Neuronal stem cell (in vitro differentiated cells): ENCODE measurements around the gene CUBN.

Experiments used
- DNase-seq: peaks from one replicate; pipeline ENCODE4 v3.0.0-alpha.2; 2013; ENCODE audit warnings: low spot score
- H2AFZ ChIP-seq: one replicate; pipeline ENCODE4 v1.6.1; 2013; ENCODE audit warnings: mild to moderate bottlenecking, low read length, inconsistent platforms
- H2AK5ac ChIP-seq: 2 replicates; pipeline ENCODE4 v1.6.1; 2013; ENCODE audit warnings: low read depth, mild to moderate bottlenecking, inconsistent platforms, low read length, moderate library complexity, mixed read lengths
- H2BK120ac ChIP-seq: 2 replicates; pipeline ENCODE4 v1.6.1; 2013; ENCODE audit warnings: low read depth, mild to moderate bottlenecking, inconsistent platforms, low read length, moderate library complexity, mixed read lengths
- H2BK12ac ChIP-seq: one replicate; pipeline ENCODE4 v1.6.1; 2013; ENCODE audit warnings: low read length, inconsistent platforms
- H2BK15ac ChIP-seq: 2 replicates; pipeline ENCODE4 v1.6.1; 2013; ENCODE audit warnings: mild to moderate bottlenecking, low read length, inconsistent platforms, mixed read lengths
- H2BK5ac ChIP-seq: one replicate; pipeline ENCODE4 v1.6.1; 2013; ENCODE audit warnings: inconsistent platforms, mild to moderate bottlenecking, low read length, moderate library complexity
- H3K14ac ChIP-seq: one replicate; pipeline ENCODE4 v1.6.1; 2013; ENCODE audit warnings: low read length, inconsistent platforms
- H3K18ac ChIP-seq: 2 replicates; pipeline ENCODE4 v1.6.1; 2013; ENCODE audit warnings: low read length, inconsistent platforms
- H3K23ac ChIP-seq: 2 replicates; pipeline ENCODE4 v1.6.1; 2013; ENCODE audit warnings: low read depth, mild to moderate bottlenecking, mixed read lengths, low read length, inconsistent platforms; ENCODE audit not compliant: poor library complexity
- H3K27ac ChIP-seq: replicated peaks from 3 replicates; pipeline ENCODE4 v1.5.1; 2013; ENCODE audit warnings: low read length, inconsistent platforms
- H3K27me3 ChIP-seq, 3 experiments: 2 replicates each; pipeline ENCODE4 v1.6.1; 2013; ENCODE audit warnings: low read length in 3 of 3, mild to moderate bottlenecking in 2 of 3, inconsistent platforms in 1 of 3, low read depth in 1 of 3, mixed read lengths in 1 of 3, moderate library complexity in 1 of 3; ENCODE audit not compliant: control insufficient read depth in 3 of 3, insufficient read depth in 3 of 3
- H3K36me3 ChIP-seq, 2 donors: replicated peaks in 1 of 2; 2 replicates each; pipeline ENCODE4 v1.6.1; 2013; ENCODE audit warnings: low read length in 2 of 2; ENCODE audit not compliant: control insufficient read depth in 2 of 2, insufficient read depth in 2 of 2
- H3K4ac ChIP-seq: 2 replicates; pipeline ENCODE4 v1.6.1; 2013; ENCODE audit warnings: inconsistent platforms, mild to moderate bottlenecking, low read length, moderate library complexity
- H3K4me1 ChIP-seq, 2 donors: 1 replicate in 1 of 2; 2 replicates in 1 of 2; pipeline ENCODE4 v1.6.1; 2013; ENCODE audit warnings: low read length in 2 of 2, low read depth in 1 of 2; ENCODE audit not compliant: control insufficient read depth in 2 of 2, insufficient read depth in 1 of 2
- H3K4me2 ChIP-seq: one replicate; pipeline ENCODE4 v1.6.1; 2013; ENCODE audit warnings: mild to moderate bottlenecking, low read length, inconsistent platforms; ENCODE audit not compliant: insufficient read depth, poor library complexity, severe bottlenecking
- H3K4me3 ChIP-seq, 2 donors: 2 replicates each; pipeline ENCODE4 v1.5.1; 2013; ENCODE audit warnings: low read length in 2 of 2, mild to moderate bottlenecking in 2 of 2, inconsistent platforms in 1 of 2, moderate library complexity in 1 of 2
- H3K79me1 ChIP-seq: one replicate; pipeline ENCODE4 v1.6.1; 2013; ENCODE audit warnings: low read depth, mild to moderate bottlenecking, inconsistent platforms, low read length, moderate library complexity
- H3K9ac ChIP-seq: one replicate; pipeline ENCODE4 v1.6.1; 2013; ENCODE audit warnings: mild to moderate bottlenecking, low read depth, low read length, inconsistent platforms; ENCODE audit not compliant: poor library complexity
- H3K9me3 ChIP-seq, 2 donors: replicated peaks in 1 of 2; 2 replicates each; pipeline versions ENCODE3 to v1.6.1; 2013; ENCODE audit warnings: low read length in 2 of 2, mild to moderate bottlenecking in 2 of 2, inconsistent platforms in 1 of 2, low read depth in 1 of 2, mixed read lengths in 1 of 2, moderate library complexity in 1 of 2; ENCODE audit not compliant: control insufficient read depth in 2 of 2, insufficient read depth in 1 of 2
- H4K8ac ChIP-seq: one replicate; pipeline ENCODE4 v1.6.1; 2013; ENCODE audit warnings: low read depth, mild to moderate bottlenecking, inconsistent platforms, low read length, moderate library complexity
- H4K91ac ChIP-seq: one replicate; pipeline ENCODE4 v1.6.1; 2013; ENCODE audit warnings: low read length, low read depth, mild to moderate bottlenecking, inconsistent platforms; ENCODE audit not compliant: poor library complexity
- WGBS, 2 donors: extraction: QIAGEN DNeasy Blood & Tissue Kit; methylation state at CpG; one replicate each; pipeline ENCODE4 v1.1.7; 2013; ENCODE audit warnings: missing lambda C conversion rate in 2 of 2, mixed read lengths in 1 of 2; ENCODE audit not compliant: insufficient read length in 2 of 2, insufficient replicate concordance in 1 of 2; ENCODE audit errors: extremely low coverage in 2 of 2; 5-methylcytosine and 5-hydroxymethylcytosine counted together

The CUBN gene

DNA sequence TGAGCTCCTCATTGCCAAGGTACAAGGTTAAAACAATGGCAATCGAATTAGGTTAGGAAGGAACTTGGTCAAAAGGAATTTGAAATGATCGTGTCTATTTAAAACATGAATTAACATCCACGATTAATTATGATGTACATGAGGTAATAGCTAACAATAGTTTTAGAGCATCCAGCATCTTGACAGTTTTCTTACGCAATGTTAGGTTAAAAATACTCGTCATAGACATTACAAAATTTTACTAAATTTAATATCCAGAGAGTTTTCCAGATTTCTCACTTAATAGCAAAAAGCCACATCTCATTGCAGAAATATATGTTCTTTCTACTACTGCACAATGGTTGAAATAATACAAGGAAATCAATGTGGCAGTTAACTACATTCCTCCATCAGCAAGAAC is 22.6 kb downstream of the CUBN start:
- Histone ChIP-seq H3K9me3 (no peaks in the 10 kb centered on the region), H3K23ac (no peak overlapping the region), H3K36me3 (no peaks in the 10 kb centered on the region), H2AK5ac (no peak overlapping the region), H4K91ac (no peak overlapping the region), H4K8ac (no peak overlapping the region), H3K14ac (no peak overlapping the region), H3K27ac (no peak overlapping the region), H2BK5ac (no peak overlapping the region), H3K18ac (no peak overlapping the region), H3K27me3 (no peaks in the 10 kb centered on the region), H3K9ac (no peak overlapping the region), H3K4ac (no peak overlapping the region), H2BK12ac (no peak overlapping the region), H3K4me3 (no peak overlapping the region), H2BK15ac (no peak overlapping the region), H3K4me1 (no peaks in the 10 kb centered on the region), H2AFZ (no peak overlapping the region), H2BK120ac (no peak overlapping the region), H3K4me2 (no peak overlapping the region), H3K79me1 (no peaks in the 10 kb centered on the region)
- WGBS, 2 donors, result no CpG with 5 or more reads among the region's 5 CpGs
- DNase-seq, result no peak

GRCh38 chr10:17101910-17102266 is 27.7 kb downstream of the CUBN start:
- no peak overlapping the region for H2BK12ac ChIP-seq
- no peak for DNase-seq
- H3K27ac ChIP-seq, result no peak overlapping the region
- no peak overlapping the region for H4K8ac ChIP-seq
- H3K9ac ChIP-seq, result no peak overlapping the region
- no peak overlapping the region for H3K14ac ChIP-seq
- H3K23ac ChIP-seq, result no peak overlapping the region
- H3K9me3 ChIP-seq, result peaks cover 0 to 3% of the 10 kb centered on the region in 2 donors
- H3K79me1 ChIP-seq, result no peaks in the 10 kb centered on the region
- H4K91ac ChIP-seq, result no peak overlapping the region
- no peak overlapping the region for H3K18ac ChIP-seq
- no peak overlapping the region for H3K4me3 ChIP-seq
- H3K4me2 ChIP-seq, result no peak overlapping the region
- H3K36me3 ChIP-seq, result no peaks in the 10 kb centered on the region
- no peak overlapping the region for H3K4ac ChIP-seq
- no peak overlapping the region for H2AK5ac ChIP-seq
- H2BK15ac ChIP-seq, result no peak overlapping the region
- no peak overlapping the region for H2AFZ ChIP-seq
- no peak overlapping the region for H2BK5ac ChIP-seq
- H3K27me3 ChIP-seq, result no peaks in the 10 kb centered on the region
- no peaks in the 10 kb centered on the region for H3K4me1 ChIP-seq
- H2BK120ac ChIP-seq, result no peak overlapping the region

GRCh38 chr10:17101257-17101909 is 28.2 kb downstream of the CUBN start:
- no peak overlapping the region for H3K14ac ChIP-seq
- H3K79me1 ChIP-seq, result no peaks in the 10 kb centered on the region
- no peak overlapping the region for H2AK5ac ChIP-seq
- no peak overlapping the region for H2BK120ac ChIP-seq
- H3K27me3 ChIP-seq, result no peaks in the 10 kb centered on the region
- H3K4ac ChIP-seq, result no peak overlapping the region
- no peak overlapping the region for H3K9ac ChIP-seq
- no peak overlapping the region for H3K18ac ChIP-seq
- H4K91ac ChIP-seq, result no peak overlapping the region
- no peak overlapping the region for H4K8ac ChIP-seq
- H3K36me3 ChIP-seq, result no peaks in the 10 kb centered on the region
- peaks cover 0 to 3% of the 10 kb centered on the region in 2 donors for H3K9me3 ChIP-seq
- no peak for DNase-seq
- H2BK5ac ChIP-seq, result no peak overlapping the region
- no peak overlapping the region for H3K4me3 ChIP-seq
- no peak overlapping the region for H2BK15ac ChIP-seq
- no peak overlapping the region for H2BK12ac ChIP-seq
- H3K4me2 ChIP-seq, result no peak overlapping the region
- no peaks in the 10 kb centered on the region for H3K4me1 ChIP-seq
- H3K23ac ChIP-seq, result no peak overlapping the region
- WGBS, 2 donors, result no CpG with 5 or more reads among the region's 7 CpGs
- H3K27ac ChIP-seq, result no peak overlapping the region
- no peak overlapping the region for H2AFZ ChIP-seq

DNA sequence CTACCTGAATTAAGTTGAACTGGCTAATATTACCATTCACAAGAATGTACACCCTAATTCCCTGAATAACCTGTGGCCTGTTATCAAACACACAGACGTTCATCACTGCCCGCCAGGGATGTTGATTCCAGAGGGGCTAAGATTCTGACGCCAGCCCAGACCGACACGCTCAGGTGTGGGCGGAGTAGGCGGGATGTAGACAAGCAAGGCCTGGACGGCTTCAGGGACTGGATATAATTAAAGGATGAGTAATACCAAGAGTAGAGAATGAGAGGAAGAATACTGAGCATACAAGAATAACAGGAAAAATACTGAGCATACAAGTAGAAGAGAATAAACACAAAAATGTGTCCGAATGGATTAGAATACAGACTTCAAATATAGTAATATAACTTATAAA is 29.0 kb downstream of the CUBN start:
- DNase-seq, result no peak
- no peak overlapping the region for H3K23ac ChIP-seq
- H2AFZ ChIP-seq, result no peak overlapping the region
- H3K4me1 ChIP-seq, result no peaks in the 10 kb centered on the region
- no peak overlapping the region for H2BK12ac ChIP-seq
- H3K4me2 ChIP-seq, result no peak overlapping the region
- H3K79me1 ChIP-seq, result no peaks in the 10 kb centered on the region
- H3K9ac ChIP-seq, result no peak overlapping the region
- no peak overlapping the region for H2BK15ac ChIP-seq
- no peak overlapping the region for H3K14ac ChIP-seq
- no peak overlapping the region for H4K91ac ChIP-seq
- WGBS, 2 donors, result no CpG with 5 or more reads among the region's 9 CpGs
- no peak overlapping the region for H4K8ac ChIP-seq
- no peaks in the 10 kb centered on the region for H3K27me3 ChIP-seq
- H3K4me3 ChIP-seq, result no peak overlapping the region
- H2AK5ac ChIP-seq, result no peak overlapping the region
- no peak overlapping the region for H2BK120ac ChIP-seq
- no peak overlapping the region for H3K4ac ChIP-seq
- no peak overlapping the region for H3K27ac ChIP-seq
- H3K18ac ChIP-seq, result no peak overlapping the region
- peaks cover 0 to 3% of the 10 kb centered on the region in 2 donors for H3K9me3 ChIP-seq
- no peaks in the 10 kb centered on the region for H3K36me3 ChIP-seq
- H2BK5ac ChIP-seq, result no peak overlapping the region
